ENCODE measurements around the gene IDH3A. TPM values are rescaled to one million over a fixed set of nuclear protein-coding genes. Genes with fewer than 3 reads are reported as not detected.

The IDH3A gene
- total and polyA plus RNA-seq, 2 donors (not counting 1 experiment from before 2014, with no cell fraction given) = 24.9 to 65.0 TPM

GRCh38 chr15:78112551-78112950 lies 36.6 kb upstream of the IDH3A start:
- no peak overlapping the region for H3K4me2 ChIP-seq (ENCODE audit: extremely low read depth, insufficient read depth, low read length)
- TF ChIP-seq CTCF (conservative IDR thresholded peaks at IDR 0.05 in 1 of 2, IDR thresholded peaks at IDR 0.05 in 1 of 2; ENCODE audit: low read depth in 1 of 2, low read length in 2 of 2) (no peak), EZH2 (IDR thresholded peaks at IDR 0.05; ENCODE audit: low read length, missing control alignments) (no peak)
- no peaks in the 10 kb centered on the region for H3K4me1 ChIP-seq (ENCODE audit: control insufficient read depth, extremely low read depth, insufficient read depth, low read length)
- H4K20me1 ChIP-seq (ENCODE audit: control insufficient read depth, extremely low read depth, insufficient read depth, low read length) = no peaks in the 10 kb centered on the region
- no peaks in the 10 kb centered on the region for H3K9me3 ChIP-seq (ENCODE audit: control insufficient read depth, insufficient read depth, low read depth, low read length)
- DNase-seq (ENCODE audit: low read depth in 2 of 2) = no peak
- no peak overlapping the region for H2AFZ ChIP-seq (ENCODE audit: low read length)
- no peak overlapping the region for H3K4me3 ChIP-seq (replicated peaks in 1 of 4; ENCODE audit: control extremely low read depth in 1 of 4, insufficient read depth in 1 of 4, low read depth in 3 of 4, low read length in 4 of 4)
- peaks cover 3% of the 10 kb centered on the region for H3K27me3 ChIP-seq (ENCODE audit: control insufficient read depth, insufficient read depth, low read length)
- H3K79me2 ChIP-seq (ENCODE audit: control insufficient read depth, insufficient read depth, low read length) = no peaks in the 10 kb centered on the region
- no peak overlapping the region for H3K9ac ChIP-seq (ENCODE audit: insufficient read depth, low read length)
- no peaks in the 10 kb centered on the region for H3K36me3 ChIP-seq (ENCODE audit: control insufficient read depth, insufficient read depth, low read length)
- H3K27ac ChIP-seq (ENCODE audit: insufficient read depth, low read length) = no peak overlapping the region

DNA sequence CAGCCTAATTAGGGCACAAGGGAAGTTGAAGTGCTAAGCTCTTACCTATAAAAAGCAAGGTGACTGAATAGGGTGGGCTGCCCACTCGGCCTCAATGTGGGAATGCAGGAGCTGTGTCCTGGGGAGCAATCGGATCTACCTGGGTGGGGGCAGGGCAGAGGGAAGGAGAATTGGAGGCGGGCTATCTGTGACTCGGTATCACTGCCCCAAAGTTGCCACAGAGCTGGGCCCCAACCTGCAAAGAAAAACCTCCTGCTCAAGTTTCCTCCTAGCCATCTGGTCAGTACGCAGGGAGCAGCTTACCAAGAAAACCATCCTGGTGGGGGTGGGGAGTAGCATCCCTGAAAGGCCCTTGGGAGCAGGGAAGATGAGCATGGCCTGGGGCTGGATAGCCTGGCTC lies 28.6 kb upstream of the IDH3A start:
- DNase-seq (ENCODE audit: low read depth in 2 of 2) = no peak
- Histone ChIP-seq H4K20me1 (ENCODE audit: control insufficient read depth, extremely low read depth, insufficient read depth, low read length) (no peaks in the 10 kb centered on the region), H3K27me3 (ENCODE audit: control insufficient read depth, insufficient read depth, low read length) (peaks cover 3% of the 10 kb centered on the region), H3K79me2 (ENCODE audit: control insufficient read depth, insufficient read depth, low read length) (no peaks in the 10 kb centered on the region), H3K9me3 (ENCODE audit: control insufficient read depth, insufficient read depth, low read depth, low read length) (no peaks in the 10 kb centered on the region), H3K36me3 (ENCODE audit: control insufficient read depth, insufficient read depth, low read length) (no peaks in the 10 kb centered on the region), H2AFZ (ENCODE audit: low read length) (no peak overlapping the region), H3K9ac (ENCODE audit: insufficient read depth, low read length) (no peak overlapping the region), H3K4me3 (replicated peaks in 1 of 4; ENCODE audit: control extremely low read depth in 1 of 4, insufficient read depth in 1 of 4, low read depth in 3 of 4, low read length in 4 of 4) (no peak overlapping the region), H3K4me2 (ENCODE audit: extremely low read depth, insufficient read depth, low read length) (no peak overlapping the region), H3K4me1 (ENCODE audit: control insufficient read depth, extremely low read depth, insufficient read depth, low read length) (no peaks in the 10 kb centered on the region), H3K27ac (ENCODE audit: insufficient read depth, low read length) (no peak overlapping the region)
- no peak for TF ChIP-seq CTCF (conservative IDR thresholded peaks at IDR 0.05 in 1 of 2, IDR thresholded peaks at IDR 0.05 in 1 of 2; ENCODE audit: low read depth in 1 of 2, low read length in 2 of 2)
- TF ChIP-seq EZH2 (IDR thresholded peaks at IDR 0.05; ENCODE audit: low read length, missing control alignments) = no peak

DNA sequence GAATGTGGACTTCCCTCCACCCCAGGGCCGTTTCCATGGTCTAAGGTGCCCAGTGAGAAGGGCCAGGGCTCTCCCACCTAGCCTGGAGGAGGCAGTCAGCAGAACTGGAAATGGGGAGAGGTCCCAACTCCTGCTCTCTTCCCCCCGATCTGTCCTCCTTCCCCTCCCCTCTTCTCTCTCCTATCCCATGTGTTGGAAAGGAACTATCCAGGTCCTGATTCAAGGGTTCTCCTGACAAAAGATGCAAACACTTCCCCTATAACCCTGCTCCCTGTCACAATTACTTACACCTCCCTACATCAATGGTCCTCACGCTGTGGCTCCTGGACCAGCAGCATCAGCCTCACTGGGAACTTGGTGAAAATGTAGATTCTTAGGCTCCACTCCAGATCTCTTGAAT lies 23.9 kb upstream of the IDH3A start:
- H3K27me3 ChIP-seq (ENCODE audit: control insufficient read depth, insufficient read depth, low read length) = peaks cover 7% of the 10 kb centered on the region
- no peak for TF ChIP-seq EZH2 (IDR thresholded peaks at IDR 0.05; ENCODE audit: low read length, missing control alignments)
- TF ChIP-seq CTCF (conservative IDR thresholded peaks at IDR 0.05 in 1 of 2, IDR thresholded peaks at IDR 0.05 in 1 of 2; ENCODE audit: low read depth in 1 of 2, low read length in 2 of 2) = no peak
- no peak overlapping the region for H3K27ac ChIP-seq (ENCODE audit: insufficient read depth, low read length)
- H3K9ac ChIP-seq (ENCODE audit: insufficient read depth, low read length) = no peak overlapping the region
- H3K9me3 ChIP-seq (ENCODE audit: control insufficient read depth, insufficient read depth, low read depth, low read length) = no peaks in the 10 kb centered on the region
- no peak for DNase-seq (ENCODE audit: low read depth in 2 of 2)
- H3K4me2 ChIP-seq (ENCODE audit: extremely low read depth, insufficient read depth, low read length) = no peak overlapping the region
- H2AFZ ChIP-seq (ENCODE audit: low read length) = no peak overlapping the region
- no peaks in the 10 kb centered on the region for H4K20me1 ChIP-seq (ENCODE audit: control insufficient read depth, extremely low read depth, insufficient read depth, low read length)
- no peaks in the 10 kb centered on the region for H3K79me2 ChIP-seq (ENCODE audit: control insufficient read depth, insufficient read depth, low read length)
- no peak overlapping the region for H3K4me3 ChIP-seq (replicated peaks in 1 of 4; ENCODE audit: control extremely low read depth in 1 of 4, insufficient read depth in 1 of 4, low read depth in 3 of 4, low read length in 4 of 4)
- no peaks in the 10 kb centered on the region for H3K4me1 ChIP-seq (ENCODE audit: control insufficient read depth, extremely low read depth, insufficient read depth, low read length)
- H3K36me3 ChIP-seq (ENCODE audit: control insufficient read depth, insufficient read depth, low read length) = no peaks in the 10 kb centered on the region

All from fibroblast of lung (primary cell).